Measurements from ENCODE around the gene CHTF8. TPM values are rescaled to one million over a fixed set of nuclear protein-coding genes. Genes with fewer than 3 reads are reported as not detected.

Gene CHTF8
- polyA plus RNA-seq, 1 experiment = 161 TPM

DNA sequence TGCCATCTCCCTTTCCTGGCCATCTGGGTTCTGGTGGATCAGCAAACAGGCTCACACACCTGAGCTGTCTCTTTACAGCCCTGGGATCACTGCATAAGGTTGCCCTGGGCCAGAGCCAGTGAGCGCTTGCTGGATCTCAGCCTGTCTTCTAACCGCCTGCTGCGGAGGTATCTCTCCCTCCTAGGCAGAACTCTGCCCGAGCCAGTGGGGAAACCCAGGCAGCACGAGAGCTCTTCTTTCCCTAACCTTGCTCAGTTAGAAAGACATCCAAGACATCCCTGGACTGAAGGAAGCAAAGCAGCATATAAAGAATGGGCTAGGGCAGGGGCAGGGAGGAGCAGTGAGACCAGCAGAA, 20.5 kb downstream of the CHTF8 start:
- Histone ChIP-seq H3K27me3 (ENCODE audit: control insufficient read depth, insufficient read depth, low read length) (peaks cover 2% of the 10 kb centered on the region; the same call in 1 of the 2 replicates), H3K36me3 (ENCODE audit: control insufficient read depth, insufficient read depth, low read length) (peaks cover 7% of the 10 kb centered on the region), H3K4me3 (ENCODE audit: low read depth, low read length) (no peak overlapping the region)
- ChIA-PET POLR2A (no interaction called here), CTCF (interaction anchor here (0.8 to 5.3 kb wide), 7 partner anchors 12 to 214 kb away, joined by 3 to 34 read pairs (median 4); no protein-coding TSS in a partner anchor)
- no peak for DNase-seq (ENCODE audit: low read depth)
- TF ChIP-seq, protein P1, sequence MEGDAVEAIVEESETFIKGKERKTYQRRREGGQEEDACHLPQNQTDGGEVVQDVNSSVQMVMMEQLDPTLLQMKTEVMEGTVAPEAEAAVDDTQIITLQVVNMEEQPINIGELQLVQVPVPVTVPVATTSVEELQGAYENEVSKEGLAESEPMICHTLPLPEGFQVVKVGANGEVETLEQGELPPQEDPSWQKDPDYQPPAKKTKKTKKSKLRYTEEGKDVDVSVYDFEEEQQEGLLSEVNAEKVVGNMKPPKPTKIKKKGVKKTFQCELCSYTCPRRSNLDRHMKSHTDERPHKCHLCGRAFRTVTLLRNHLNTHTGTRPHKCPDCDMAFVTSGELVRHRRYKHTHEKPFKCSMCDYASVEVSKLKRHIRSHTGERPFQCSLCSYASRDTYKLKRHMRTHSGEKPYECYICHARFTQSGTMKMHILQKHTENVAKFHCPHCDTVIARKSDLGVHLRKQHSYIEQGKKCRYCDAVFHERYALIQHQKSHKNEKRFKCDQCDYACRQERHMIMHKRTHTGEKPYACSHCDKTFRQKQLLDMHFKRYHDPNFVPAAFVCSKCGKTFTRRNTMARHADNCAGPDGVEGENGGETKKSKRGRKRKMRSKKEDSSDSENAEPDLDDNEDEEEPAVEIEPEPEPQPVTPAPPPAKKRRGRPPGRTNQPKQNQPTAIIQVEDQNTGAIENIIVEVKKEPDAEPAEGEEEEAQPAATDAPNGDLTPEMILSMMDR (IDR thresholded peaks at IDR 0.05; ENCODE audit: insufficient read depth, low read depth, low read length) = no peak

DNA sequence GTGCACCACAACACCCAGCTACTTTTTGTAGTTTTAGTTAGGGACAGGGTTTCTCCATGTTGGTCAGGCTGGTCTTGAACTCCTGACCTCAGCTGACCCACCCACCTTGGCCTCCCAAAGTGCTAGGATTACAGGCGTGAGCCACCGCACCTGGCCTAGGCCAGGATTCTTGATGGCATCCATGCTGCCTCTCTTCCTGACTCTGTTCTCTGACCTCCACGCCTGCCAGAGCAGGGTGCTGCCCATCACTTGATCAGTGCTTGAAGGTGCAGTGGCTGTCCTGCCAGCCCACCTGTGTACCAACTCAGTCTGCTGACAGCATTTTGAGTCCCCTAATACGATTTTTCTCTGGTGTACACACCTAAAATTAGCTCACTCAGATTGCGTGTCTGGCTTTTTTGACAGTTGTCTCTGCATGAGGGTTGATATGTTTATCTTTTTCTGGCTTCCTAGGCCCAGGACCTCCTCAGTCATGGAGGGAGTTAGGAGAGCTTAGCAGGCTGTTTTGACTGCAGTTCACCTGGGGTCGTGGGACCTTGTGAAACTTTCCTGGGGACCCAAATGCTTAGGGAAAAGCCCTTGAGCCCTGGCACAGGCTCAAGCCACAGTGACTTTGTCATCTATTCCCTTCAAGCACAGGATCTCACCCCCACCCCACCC, 21.0 kb downstream of the CHTF8 start:
- TF ChIP-seq, protein P1 (IDR thresholded peaks at IDR 0.05; ENCODE audit: insufficient read depth, low read depth, low read length) = no peak
- H3K4me3 ChIP-seq (ENCODE audit: low read depth, low read length) = no peak overlapping the region
- H3K36me3 ChIP-seq (ENCODE audit: control insufficient read depth, insufficient read depth, low read length) = peaks cover 7% of the 10 kb centered on the region
- POLR2A ChIA-PET = no interaction called here
- CTCF ChIA-PET = interaction anchor here (0.7 to 5.3 kb wide), 7 partner anchors 12 to 213 kb away, joined by 3 to 34 read pairs (median 4); no protein-coding TSS in a partner anchor
- H3K27me3 ChIP-seq (ENCODE audit: control insufficient read depth, insufficient read depth, low read length) = peaks cover 2% of the 10 kb centered on the region; the same call in 1 of the 2 replicates
- no peak for DNase-seq (ENCODE audit: low read depth)

DNA sequence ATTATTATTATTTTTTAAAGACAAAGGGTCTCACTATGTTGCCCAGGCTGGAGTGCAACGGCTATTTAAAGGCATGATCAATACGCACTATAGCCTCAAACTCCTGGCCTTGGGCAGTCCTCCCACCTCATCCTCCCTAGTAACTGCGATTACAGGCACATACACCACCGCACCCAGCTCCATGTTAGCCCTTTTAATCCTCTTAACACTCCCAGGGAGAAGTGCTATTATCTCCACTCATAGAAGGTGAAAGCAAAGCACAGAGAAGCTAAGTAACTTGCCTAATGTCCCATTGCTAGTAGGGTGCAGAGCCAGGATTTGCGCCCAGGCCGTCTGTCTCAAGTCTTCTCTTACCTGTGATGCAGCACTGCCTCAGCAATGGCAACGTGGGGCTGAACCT, 22.0 kb downstream of the CHTF8 start:
- Histone ChIP-seq H3K4me3 (ENCODE audit: low read depth, low read length) (no peak overlapping the region), H3K27me3 (ENCODE audit: control insufficient read depth, insufficient read depth, low read length) (peaks cover 2% of the 10 kb centered on the region; the same call in 1 of the 2 replicates), H3K36me3 (ENCODE audit: control insufficient read depth, insufficient read depth, low read length) (peaks cover 6% of the 10 kb centered on the region; the same call in 1 of the 2 replicates)
- ChIA-PET POLR2A (no interaction called here), CTCF (interaction anchor here (0.7 kb wide), 1 partner anchor 13 kb away, joined by 3 read pairs; no protein-coding TSS in a partner anchor)
- TF ChIP-seq, protein P1 (IDR thresholded peaks at IDR 0.05; ENCODE audit: insufficient read depth, low read depth, low read length) = no peak
- no peak for DNase-seq (ENCODE audit: low read depth)

DNA sequence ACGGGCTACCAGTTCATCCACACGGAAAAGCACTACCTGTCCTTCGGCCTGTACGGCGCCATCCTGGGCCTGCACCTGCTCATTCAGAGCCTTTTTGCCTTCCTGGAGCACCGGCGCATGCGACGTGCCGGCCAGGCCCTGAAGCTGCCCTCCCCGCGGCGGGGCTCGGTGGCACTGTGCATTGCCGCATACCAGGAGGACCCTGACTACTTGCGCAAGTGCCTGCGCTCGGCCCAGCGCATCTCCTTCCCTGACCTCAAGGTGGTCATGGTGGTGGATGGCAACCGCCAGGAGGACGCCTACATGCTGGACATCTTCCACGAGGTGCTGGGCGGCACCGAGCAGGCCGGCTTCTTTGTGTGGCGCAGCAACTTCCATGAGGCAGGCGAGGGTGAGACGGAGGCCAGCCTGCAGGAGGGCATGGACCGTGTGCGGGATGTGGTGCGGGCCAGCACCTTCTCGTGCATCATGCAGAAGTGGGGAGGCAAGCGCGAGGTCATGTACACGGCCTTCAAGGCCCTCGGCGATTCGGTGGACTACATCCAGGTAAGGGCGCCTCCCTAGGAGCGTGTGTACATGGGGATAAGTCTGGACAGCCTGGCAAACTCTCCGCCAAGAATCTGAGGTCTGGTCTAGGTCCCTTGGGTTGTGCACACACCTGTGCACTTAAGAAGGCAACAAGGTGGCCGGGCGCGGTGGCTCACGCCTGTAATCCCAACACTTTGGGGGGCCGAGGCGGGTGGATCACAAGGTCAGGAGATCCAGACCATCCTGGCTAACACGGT, 22.7 kb downstream of the CHTF8 start:
- DNase-seq (ENCODE audit: low read depth) = no peak
- TF ChIP-seq, protein P1 (IDR thresholded peaks at IDR 0.05; ENCODE audit: insufficient read depth, low read depth, low read length) = no peak
- Histone ChIP-seq H3K27me3 (ENCODE audit: control insufficient read depth, insufficient read depth, low read length) (peaks cover 2% of the 10 kb centered on the region; the same call in 1 of the 2 replicates), H3K4me3 (ENCODE audit: low read depth, low read length) (no peak overlapping the region), H3K36me3 (ENCODE audit: control insufficient read depth, insufficient read depth, low read length) (peaks cover 6% of the 10 kb centered on the region; the same call in 1 of the 2 replicates)
- ChIA-PET POLR2A (no interaction called here), CTCF (interaction anchor here (1.0 kb wide), 1 partner anchor 179 kb away, joined by 3 read pairs; no protein-coding TSS in a partner anchor)

DNA sequence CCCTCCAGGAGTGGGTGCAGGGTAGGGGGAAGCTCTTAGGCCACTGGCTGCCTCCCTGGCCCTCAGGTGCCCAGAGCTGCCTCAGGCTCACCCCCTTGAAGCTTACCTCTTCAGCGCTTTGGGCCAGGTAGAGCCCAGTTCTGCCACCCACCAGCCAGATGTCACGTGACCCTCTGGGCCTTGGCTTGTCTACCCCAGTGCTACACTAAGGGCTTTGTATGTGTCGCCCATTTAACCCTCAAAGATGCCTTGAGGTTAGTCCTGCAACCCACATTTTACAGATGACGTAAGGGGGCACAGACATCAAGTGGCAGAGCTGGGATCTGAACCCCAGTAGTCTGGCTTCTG, 23.5 kb downstream of the CHTF8 start:
- no peak for DNase-seq (ENCODE audit: low read depth)
- peaks cover 6% of the 10 kb centered on the region; the same call in 1 of the 2 replicates for H3K36me3 ChIP-seq (ENCODE audit: control insufficient read depth, insufficient read depth, low read length)
- TF ChIP-seq, protein P1 (IDR thresholded peaks at IDR 0.05; ENCODE audit: insufficient read depth, low read depth, low read length) = no peak
- peaks cover 2% of the 10 kb centered on the region; the same call in 1 of the 2 replicates for H3K27me3 ChIP-seq (ENCODE audit: control insufficient read depth, insufficient read depth, low read length)
- ChIA-PET CTCF (interaction anchor here (1.0 kb wide), 1 partner anchor 178 kb away, joined by 3 read pairs; no protein-coding TSS in a partner anchor), POLR2A (no interaction called here)
- no peak overlapping the region for H3K4me3 ChIP-seq (ENCODE audit: low read depth, low read length)

Data from BJ (cell line).